GM21423 (cell line): ENCODE data around the gene MDK.

Experiments
- ATAC-seq: cut with Tn5 transposase; IDR thresholded peaks from one replicate; pipeline ENCODE4 v1.9.1; 2021; ENCODE audit warnings: mild to moderate bottlenecking, moderate library complexity; ENCODE audit not compliant: unreplicated experiment

Gene MDK, protein sequence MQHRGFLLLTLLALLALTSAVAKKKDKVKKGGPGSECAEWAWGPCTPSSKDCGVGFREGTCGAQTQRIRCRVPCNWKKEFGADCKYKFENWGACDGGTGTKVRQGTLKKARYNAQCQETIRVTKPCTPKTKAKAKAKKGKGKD

DNA sequence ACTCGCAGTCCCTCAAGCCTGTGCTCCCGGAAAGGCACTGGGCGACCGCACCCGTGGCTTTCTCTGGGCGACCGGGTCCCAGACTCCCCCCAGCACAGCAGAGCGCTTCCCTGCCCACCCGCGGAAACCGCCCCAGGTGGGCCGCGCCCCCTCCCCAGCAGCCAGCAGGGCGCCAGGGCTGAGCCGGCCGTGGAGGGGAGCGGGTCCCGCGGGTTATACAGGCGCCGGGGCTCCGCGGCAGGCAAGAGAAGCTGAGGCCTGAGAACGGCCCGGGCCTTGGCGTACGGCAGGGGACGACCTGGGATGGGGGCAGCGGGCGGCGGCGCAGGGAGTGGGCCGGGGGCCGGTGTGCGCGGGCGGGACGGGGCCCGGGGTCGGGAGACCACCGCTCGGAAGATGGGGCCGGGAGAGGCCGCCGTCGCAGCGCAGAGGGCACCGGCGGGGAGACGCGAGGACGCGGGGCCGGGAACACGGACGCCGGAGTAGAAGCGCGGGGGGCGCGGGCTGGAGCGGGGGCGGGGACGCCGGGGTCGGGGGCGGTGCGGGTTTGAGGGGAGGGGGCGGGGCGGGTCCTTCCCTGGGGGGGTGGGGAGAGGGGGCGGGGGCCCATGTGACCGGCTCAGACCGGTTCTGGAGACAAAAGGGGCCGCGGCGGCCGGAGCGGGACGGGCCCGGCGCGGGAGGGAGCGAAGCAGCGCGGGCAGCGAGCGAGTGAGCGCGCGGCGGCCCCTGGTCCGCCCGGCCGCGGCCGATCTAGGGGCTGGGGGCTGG lies at the start of gene MDK:
Gene MDK, plus strand, starts transcription at position 622 of the 771 bp plus-strand sequence. CDS start 389 bp downstream, outside the sequence.
- no peak for ATAC-seq

DNA sequence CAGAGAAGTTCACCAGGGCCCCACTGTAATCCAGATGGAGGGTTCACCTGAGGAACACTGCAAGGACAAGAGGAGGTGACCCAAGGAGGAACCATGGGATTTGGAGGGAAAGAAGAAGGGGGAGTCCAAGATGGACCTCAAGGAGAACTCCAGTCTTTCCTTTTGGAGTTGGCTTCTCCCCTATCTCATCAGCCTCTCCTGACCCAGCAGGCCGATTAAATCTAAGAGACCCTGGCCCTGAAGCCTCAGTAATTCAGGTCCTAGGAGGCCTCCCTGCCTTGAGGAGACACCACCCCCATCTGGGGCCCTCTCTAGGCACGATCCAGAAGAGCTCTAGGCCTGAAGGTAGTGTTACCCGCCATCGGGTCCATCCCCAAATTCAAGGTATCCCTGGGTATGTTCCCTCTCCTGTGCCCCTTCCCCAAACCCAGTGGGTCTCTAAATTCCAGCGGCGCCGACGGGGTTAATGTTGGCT lies 49.3 kb upstream of the MDK start:
- no peak for ATAC-seq

DNA sequence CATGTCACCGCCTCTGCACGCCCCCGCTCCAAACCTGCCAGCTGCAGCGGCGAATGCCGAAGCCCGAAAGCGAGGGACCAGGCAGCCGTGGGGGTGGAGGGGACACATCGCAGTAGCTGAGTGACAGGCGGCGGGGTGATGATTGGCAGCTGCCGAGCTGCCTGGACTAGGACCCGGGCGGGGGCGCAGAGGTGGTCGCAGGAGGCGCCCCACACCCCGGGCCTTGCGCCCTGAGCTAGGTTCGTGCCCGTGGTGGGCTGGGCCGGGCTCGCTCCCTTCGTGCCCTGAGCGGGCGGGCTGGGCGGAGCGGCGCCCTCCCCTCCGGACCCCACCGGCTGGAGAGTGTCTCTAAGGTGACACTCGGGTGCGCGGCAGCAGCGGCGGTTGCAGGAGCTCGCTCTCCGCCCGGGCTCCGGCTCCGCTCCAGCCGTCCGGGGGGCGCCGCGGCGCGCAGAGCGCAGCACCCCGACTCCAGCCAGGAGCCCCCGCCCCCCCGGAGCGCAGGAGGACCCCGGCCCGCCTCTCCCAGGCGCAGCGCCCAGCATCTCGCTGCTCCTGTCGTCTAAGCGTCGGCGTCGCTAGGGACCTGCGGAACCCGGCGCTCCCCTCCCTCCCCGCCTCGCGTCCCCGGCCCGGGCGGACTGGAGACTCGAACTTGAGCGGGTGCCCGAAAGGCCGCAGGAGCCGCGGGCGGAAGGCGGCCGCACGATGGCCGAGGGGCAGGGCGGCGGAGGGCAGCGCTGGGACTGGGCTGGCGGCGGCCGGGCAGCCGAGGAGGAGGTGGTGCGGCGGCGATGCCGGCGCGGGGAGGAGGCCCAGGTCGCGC lies 48.7 kb upstream of the MDK start:
- ATAC-seq = no peak

DNA sequence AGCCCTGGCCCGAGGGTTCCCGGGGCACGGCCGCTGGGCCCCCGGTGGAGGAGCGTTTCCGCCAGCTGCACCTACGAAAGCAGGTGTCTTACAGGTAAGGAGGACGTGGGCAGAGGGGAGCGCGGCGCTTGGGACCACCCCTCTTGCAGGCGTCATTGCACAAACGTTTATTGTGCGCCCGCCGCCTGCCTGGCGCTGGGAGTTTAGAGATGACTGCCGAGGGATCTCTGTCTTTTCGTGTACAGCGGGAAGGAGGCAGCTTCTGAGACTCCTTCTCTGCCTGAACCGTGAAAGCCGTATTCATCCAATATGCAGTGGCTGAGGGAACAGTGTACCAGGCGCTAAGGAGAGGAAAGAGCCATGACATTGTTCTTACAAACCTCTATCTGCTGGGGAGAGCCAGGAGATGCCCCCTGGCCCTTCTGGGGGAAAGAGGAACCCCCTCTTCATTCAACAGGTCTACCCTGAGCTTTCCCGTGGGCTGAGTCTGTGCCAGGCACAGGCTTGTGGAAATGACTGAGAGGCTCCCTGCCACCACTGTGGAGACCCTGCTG lies 48.0 kb upstream of the MDK start:
- ATAC-seq = no peak

DNA sequence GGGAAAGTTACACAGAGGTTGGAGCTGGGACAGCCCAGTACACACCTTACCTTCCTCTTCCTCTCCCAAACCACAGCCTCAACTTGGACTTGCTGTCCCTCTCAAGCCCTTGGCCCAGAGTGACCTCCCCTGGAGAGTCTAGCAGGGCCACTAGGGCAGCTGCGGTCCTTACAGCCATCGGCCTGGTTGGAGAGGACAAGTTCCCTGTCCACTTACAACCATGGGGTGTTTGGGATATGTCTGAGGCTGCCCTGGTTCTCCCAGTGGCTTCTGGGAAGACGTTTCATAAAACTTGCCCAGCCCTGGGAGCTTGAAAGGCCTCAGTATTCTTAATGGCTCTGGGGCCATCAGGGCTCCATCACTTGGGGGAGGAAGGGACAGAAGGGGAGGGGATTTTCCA lies 47.3 kb upstream of the MDK start:
- no peak for ATAC-seq

DNA sequence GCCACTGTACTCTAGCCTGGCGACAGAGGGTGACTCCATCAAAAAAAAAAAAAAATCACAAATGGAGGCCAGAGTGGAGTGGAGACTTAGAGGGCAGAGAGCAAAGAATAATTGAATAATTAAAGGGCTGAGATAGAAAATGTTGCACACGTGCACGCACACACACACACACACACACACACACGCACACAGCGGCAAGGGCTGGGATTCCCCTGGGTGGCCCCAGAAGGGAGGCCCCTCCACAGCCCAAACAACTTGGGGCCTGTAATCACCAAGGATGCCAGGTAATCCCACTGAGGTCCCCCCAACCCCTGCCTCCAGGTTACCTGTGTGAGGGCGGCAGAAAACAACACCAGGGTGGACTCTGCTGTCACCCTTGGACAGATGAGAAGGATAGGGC lies 46.2 kb upstream of the MDK start:
- ATAC-seq = no peak

DNA sequence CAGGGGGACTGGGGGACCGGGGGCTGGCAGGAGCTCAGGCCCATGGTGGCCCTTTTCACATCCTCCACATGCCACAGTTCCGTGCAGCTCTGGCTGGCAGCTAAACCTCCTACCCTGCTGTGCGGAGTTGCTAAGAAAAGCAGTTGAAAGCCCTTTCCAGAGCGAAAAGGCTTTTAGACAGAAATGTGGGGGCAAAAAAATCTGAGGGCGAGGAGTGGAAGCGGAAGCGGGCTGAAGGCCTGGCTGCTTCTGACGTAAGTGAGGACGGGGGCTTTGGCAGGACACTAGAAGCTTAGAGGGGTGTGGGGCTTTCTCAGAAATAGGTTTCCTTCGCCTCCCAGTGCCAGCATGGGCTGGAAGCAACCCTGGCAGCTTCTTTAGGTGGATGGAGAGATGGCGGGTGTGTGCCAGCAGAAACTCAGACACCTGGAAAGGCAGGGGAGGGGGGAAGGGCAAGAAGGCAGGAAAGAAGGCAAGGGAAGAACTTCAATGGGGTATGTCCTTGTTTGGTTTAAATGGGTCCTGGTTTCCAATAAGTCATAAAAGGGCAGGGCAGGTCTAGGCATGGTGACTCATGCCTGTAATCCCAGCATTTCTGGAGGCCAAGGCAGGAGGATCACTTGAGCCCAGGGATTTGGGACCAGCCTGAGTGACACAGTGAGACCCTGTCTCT lies 45.4 kb upstream of the MDK start:
- no peak for ATAC-seq

DNA sequence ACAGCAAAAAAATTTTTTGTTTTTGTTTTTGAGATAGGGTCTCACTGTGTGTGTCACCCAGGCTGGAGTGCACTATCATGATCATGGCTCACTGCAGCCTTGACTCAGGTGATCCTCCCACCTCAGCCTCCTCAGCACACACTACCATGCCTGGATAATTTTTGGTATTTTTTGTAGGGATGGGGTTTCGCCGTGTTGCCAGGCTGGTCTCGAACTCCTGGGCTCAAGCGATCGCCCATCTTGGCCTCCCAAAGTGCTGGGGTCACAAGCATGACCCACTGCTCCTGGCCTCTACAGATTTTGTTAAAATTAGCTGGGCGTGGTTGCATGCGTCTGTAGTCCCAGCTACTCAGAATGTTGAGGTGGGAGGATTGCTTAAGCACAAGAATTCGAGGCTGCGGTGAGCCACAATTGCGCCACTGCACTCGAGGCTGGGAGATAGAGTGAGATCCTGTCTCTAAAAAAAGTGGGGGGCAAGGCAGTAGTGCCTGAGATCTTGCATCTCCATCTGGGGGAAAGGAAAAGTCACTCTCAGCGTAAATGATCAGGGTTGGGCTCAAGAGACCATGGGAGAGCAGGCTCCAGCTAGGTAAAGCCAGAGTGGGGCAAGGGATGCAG lies 44.8 kb upstream of the MDK start:
- no peak for ATAC-seq

DNA sequence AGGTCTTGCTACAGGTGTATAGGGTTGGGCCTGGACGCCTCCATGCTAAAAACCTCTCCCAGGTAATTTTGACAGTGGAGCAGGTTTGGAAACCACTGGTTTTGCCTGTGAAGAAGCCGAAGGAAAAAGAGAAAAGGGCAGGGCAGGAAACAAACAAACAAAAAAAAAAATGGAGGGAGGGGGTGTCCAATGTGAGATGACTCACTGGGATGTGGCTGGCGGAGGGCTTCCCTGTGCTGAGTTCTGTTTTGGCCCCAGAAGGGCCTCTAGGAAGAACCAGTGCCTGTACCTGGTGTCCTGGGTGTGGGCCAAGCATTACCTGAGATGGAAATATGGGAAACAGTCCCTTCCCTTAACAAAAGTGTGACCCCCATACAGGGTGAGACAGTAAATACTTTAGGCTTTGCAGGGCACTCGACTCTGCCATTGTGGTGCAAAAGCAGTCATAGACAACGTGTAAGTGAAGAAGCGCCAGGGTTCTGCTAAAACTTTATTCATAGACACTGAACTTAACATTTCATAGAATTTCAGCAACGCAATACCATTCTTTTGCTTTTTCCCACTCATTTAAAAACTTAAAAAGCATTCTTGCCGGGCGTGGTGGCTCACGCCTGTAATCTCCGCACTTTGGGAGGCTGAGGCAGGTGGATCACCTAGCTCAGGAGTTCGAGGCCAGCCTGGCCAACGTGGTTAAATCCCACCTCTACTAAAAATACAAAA lies 43.7 kb upstream of the MDK start:
- ATAC-seq = no peak

DNA sequence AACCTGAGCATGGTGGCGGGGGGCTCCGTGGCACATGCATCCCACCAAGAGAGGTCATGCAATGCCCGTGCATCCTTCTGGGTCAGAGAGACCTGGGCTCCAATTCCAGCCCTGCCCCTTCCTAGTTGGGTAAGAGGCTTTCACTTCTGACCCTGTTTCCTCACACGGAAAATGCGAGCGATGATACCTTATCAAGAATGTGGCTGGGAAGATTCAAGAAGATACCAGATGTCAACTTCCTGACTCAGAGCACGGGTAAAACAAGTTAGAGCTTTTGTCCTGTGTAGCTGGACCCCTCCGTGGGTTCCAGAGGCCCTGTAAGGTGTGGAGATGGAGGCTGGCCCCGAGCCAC lies 42.9 kb upstream of the MDK start:
- ATAC-seq = no peak

DNA sequence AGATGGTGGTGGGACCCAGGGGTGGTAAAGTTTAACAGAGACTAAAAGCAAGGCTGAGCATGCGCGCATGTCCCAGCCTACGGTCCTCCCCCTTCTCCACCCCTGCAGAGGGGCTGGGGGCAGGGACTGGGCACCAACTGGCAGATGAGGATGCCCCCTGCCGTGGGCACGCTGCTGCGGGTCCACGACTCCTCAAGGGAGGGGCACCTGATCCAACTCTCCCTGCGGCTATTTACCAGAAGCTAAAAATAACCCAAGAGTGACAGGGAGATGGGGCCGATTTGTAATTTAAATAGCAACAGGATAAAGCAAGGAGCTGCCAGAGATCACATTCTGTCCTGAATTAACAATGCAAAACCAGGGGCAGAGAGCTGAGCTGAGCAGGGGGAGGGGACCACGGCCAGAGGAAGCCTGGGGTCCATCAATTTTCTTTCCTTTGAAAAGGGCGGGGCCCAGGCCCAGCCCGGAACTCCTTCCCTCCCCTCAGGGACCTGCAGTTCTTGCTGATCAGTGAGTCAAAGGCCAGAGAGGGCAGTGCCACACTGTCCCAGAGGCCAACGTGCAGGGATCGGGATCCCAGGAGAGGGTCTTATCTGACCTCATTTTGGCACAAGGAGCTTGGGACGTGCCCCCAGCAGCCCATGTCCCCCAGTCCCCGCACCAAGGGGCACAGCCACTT lies 42.3 kb upstream of the MDK start:
- no peak for ATAC-seq

DNA sequence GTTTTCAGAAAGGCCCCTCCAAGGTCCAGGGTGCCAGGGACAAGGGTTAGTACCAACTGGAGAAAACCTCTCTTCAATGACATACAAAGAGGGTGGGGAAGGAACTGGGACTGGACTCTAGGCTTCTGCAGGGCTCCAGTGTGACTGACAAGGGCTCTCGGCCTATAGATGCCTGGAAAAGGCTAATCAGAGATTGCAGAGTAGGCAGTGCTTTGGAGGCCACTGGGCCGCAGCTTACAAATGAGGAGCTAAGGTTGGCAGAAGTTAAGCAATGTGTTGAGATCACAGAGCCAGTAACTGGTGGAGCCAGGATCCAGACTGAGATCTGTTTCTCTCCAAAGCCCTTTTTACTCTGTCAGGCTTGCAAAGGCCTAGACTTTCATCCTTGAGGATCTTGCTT lies 41.7 kb upstream of the MDK start:
- no peak for ATAC-seq

DNA sequence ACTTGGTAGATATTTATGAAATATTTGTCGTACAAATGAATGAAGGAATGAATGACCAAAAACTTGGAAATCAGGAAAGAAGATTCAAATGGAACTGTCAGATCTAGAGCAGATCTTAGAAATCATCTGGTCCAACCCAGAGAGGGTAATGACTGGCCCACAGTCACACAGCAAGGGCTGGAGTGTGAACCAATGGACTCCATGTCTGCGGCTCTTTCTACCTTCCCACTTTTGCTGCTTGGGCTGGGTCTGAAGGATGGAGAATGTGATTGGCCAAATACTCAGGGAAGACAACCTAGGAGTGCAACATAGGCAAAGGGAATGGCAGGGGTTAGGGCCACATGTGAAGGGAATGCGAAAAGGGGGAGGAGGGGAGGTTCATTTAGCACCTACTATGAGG lies 40.0 kb upstream of the MDK start:
- no peak for ATAC-seq

DNA sequence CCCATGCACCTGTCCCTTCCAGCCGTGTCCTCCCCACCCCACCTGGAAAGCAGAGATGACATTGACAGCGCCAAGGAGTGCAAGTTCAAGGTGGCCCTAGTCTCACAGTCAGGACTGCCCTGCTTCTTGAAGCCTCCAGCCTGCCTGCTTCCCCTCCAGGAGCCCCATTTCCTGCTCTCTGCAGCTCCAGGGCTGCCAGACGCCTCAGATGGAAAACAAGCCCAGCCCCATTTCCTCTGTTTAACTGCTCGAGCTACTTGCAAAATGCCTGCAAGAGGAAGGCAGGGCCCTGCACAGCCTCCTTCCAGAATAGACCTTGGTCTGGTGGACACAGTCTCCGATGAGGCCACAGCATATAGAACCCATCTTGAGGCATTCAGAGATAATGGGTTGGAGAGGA lies 39.2 kb upstream of the MDK start:
- no peak for ATAC-seq

DNA sequence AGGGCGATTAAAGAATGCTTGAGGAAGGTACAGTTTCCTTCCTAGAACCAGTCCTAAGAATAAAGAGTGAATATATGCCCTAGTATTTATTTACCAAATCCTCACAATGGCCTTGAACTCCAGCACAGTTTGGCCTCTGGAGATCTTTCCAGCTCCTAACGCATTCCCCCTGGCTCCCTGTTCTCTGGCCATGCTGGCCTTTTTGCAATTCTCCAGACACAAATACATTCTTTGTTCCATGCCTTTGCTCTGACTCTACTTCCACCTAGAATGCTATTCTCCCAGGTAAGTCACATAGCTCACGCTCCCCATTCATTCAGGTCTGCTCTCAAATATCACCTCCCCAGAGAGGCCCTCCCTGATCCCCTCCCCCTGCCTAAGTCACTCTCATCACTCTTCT lies 37.9 kb upstream of the MDK start:
- ATAC-seq = no peak

DNA sequence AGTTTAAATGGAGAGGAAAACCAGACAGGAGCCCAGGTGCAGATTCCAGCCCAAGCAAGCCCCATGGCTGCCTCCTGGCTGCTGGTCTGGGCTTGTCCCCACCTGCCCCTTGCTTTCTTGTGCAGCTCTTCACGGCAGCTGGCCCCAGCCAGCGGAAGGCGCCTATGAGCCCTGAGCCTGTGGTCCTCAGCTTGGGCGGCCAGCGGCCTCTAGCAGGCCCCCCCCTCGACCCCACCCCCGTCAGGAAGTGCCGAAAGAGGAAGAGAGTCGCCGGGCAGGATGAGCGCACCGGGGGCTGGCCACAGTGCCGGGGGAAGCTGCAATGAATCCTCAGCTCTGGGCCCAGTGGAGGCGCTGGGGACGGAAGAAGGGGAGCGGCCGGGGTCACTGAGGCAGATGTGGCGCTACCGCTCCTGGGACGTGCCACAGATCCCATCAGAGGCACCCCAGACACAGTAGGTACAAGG lies 36.3 kb upstream of the MDK start:
- ATAC-seq = no peak

DNA sequence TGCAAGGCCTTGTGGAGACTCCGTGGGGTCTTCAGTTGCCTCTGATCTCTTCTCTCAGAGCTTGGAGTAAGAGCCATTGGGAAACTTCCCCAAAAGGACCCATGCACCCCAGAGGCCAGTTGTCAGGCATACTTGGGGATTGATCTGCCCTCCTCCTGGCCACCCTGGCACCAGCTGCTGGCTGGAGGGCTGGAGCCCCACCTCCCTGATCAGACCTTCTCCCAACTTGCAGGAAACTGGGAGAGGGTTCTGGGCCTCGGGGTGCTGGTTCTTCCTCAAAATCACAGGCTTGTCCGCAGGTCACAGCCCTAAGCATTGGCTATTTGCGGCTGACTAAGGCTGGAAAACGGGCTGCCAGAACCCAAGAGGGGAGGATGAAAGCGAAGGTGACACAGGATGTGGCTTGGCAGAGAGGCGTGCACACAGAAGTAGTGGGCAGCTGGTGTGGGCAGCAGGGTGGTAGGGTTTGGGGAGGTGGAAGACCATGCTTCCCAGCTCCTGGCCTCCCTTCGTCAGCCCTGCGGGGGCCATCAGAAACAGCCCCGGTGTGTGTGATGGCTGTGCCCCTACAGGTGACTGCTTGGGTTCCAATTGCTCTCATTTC lies 35.5 kb upstream of the MDK start:
- ATAC-seq = no peak

DNA sequence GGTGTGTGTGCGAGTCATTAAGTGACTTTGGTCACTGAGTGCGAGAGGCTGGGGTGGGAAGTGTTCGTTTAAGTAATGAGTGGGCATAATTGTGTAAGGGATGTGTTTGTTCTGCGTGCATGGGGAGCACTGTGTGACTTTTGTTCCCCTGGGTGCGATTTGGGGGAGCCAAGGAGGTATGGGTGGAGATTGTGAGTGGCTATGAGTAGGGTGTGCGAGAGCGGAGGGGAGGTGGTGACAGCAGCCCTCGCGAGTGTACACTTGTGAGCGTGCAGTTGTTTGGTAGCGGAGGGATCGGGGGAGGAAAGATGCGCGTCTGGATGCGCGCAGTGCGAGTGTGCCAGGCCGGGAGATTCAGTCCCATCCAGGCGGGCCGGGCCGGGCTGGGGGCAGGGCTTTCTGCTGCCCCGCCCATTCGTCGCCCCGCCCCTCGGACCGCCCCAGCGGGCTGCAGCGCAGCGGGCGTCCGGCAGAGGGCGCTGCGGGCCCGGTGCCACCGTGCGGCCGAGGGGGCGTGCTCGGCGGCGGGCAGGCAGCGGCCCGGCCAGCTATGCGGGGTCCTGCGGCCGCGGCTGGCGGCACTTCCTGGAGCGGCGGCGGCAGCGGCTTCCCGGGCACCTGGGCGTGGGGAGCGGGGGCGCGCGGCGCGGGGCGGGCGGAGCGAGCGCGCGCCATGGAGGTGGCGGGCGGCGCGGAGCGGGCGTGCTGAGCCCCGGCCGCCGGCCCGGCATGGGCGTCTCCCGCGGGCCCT lies 34.4 kb upstream of the MDK start, which contains the start of gene DGKZ:
Gene DGKZ, plus strand, starts transcription at position 578 of the 751 bp plus-strand sequence. CDS start 197 bp downstream, outside the sequence.
- peak; percentile 54 for ATAC-seq
